IPS DF 6.9 (cell line): Measurements from ENCODE around the gene MYOM1.
"Not testable (repeated sequence)": the region's sequence is repeated elsewhere in the genome, so short reads cannot be mapped to it uniquely, and the experiment has no call there.

ENCODE experiments used
- DNase-seq: peaks from one replicate; pipeline ENCODE4 v3.0.0-alpha.2; 2013; ENCODE audit warnings: low read depth, low spot score
- H3K27ac ChIP-seq: one replicate; pipeline ENCODE4 v1.5.1; 2013; ENCODE audit warnings: low read length, control low read depth
- H3K27me3 ChIP-seq: 2 replicates; pipeline ENCODE4 v1.6.1; 2013; ENCODE audit warnings: mild to moderate bottlenecking, low read length; ENCODE audit not compliant: control insufficient read depth, insufficient read depth
- H3K36me3 ChIP-seq: 2 replicates; pipeline ENCODE4 v1.6.1; 2013; ENCODE audit warnings: low read length; ENCODE audit not compliant: control insufficient read depth, insufficient read depth
- H3K4me1 ChIP-seq: 2 replicates; pipeline ENCODE4 v1.6.1; 2013; ENCODE audit warnings: low read length; ENCODE audit not compliant: control insufficient read depth, insufficient read depth
- H3K4me3 ChIP-seq: 2 replicates; pipeline ENCODE4 v1.5.1; 2013; ENCODE audit warnings: mild to moderate bottlenecking, low read length
- H3K9me3 ChIP-seq: 2 replicates; pipeline ENCODE4 v1.6.1; 2013; ENCODE audit warnings: low read length, inconsistent platforms; ENCODE audit not compliant: control insufficient read depth, insufficient read depth
- WGBS: extraction: QIAGEN DNeasy Blood & Tissue Kit; methylation state at CpG from one replicate; pipeline ENCODE4 v1.1.7; 2013; ENCODE audit warnings: mixed read lengths, missing lambda C conversion rate; ENCODE audit not compliant: insufficient read length, insufficient coverage; 5-methylcytosine and 5-hydroxymethylcytosine counted together

The MYOM1 gene

DNA sequence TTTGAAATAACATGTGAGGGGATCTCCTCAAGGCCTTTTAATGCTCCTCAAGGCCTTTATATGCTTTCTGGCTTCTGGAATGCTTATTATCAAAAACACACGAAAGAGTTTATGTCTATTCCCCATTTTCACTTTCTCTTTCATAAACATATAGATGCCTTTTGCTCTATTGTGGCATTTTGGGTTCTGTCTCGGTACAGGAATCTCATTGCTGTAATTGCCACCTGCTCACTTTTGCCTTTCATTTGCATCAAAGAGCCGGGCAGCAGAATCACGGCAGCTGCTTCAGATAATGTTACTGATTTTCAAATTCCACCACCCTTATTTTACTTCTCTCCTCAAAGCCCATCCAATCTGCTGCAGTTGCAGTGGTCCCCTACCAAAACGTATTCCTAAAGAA, 152.0 kb downstream of the MYOM1 start:
- Histone ChIP-seq H3K27me3 (no peaks in the 10 kb centered on the region), H3K4me1 (no peaks in the 10 kb centered on the region), H3K9me3 (no peaks in the 10 kb centered on the region), H3K27ac (no peak overlapping the region), H3K36me3 (no peaks in the 10 kb centered on the region), H3K4me3 (no peak overlapping the region)
- DNase-seq: no peak
- no CpG with 5 or more reads among the region's 5 CpGs for WGBS

DNA sequence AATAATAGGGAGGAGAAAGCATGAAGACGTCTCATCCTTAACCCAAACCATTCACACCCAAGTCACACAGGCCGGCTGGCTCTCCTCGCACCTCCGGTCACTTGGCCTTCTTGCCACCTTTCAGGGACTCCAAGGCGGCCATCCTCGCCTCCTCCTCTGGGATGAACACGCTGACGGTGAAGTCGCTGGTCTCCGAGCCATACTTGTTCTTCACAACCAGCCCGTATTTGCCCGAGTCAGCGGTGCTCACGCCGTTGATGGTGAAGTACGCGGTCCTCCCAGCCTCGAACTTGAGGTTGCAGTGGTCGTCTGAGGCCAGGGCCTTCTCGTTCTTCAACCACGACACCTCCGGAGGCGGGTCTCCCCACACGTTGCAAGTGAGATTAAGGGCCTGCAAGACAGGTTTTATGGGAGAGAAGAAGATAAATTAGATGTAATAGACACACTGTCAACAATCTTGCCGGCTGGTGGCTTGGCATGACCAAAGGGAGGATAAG, 152.6 kb downstream of the MYOM1 start:
- Histone ChIP-seq H3K4me1 (no peaks in the 10 kb centered on the region), H3K4me3 (no peak overlapping the region), H3K27ac (no peak overlapping the region), H3K36me3 (no peaks in the 10 kb centered on the region), H3K9me3 (no peaks in the 10 kb centered on the region), H3K27me3 (no peaks in the 10 kb centered on the region)
- DNase-seq: no peak
- WGBS: no CpG with 5 or more reads among the region's 25 CpGs

DNA sequence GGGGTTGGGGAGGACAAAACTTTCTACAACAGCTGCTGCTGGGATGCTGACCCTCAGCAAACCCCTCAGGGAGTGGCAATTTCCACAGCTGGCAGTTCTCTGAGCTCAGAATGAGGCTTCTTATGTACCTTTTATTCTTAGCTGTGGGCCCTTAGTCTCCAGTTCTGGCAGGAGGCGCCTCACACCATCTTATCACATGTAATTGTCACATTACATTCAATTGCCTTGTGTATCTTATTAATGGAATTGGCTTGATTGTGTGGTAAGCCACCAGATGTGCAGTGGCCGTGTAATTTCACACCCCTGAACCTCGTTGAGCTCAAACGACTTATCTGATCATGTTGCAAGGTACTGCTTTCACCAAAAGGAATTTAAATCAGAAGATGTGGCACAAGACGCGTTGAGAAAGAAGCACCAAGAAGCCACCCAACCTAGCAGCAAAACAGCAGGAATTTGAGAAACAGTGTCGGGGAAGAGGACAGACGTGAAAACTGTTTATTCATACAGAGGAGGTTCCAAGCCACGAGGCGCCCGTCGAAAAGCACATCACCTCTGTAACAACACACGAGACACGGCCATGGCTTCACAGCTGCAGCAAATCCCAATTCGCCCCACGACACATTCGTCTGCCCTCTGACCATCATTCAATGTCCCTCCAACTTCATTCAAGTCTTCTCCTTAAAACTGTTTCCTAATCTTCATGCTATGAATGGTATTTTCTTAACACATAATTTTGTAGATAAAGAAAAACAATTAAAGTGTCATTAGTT, 153.2 kb downstream of the MYOM1 start:
- H3K27me3 ChIP-seq: no peaks in the 10 kb centered on the region
- H3K27ac ChIP-seq: no peak overlapping the region
- H3K36me3 ChIP-seq: no peaks in the 10 kb centered on the region
- DNase-seq: no peak
- no peak overlapping the region for H3K4me3 ChIP-seq
- H3K9me3 ChIP-seq: no peaks in the 10 kb centered on the region
- WGBS: no CpG with 5 or more reads among the region's 17 CpGs
- no peaks in the 10 kb centered on the region for H3K4me1 ChIP-seq

DNA sequence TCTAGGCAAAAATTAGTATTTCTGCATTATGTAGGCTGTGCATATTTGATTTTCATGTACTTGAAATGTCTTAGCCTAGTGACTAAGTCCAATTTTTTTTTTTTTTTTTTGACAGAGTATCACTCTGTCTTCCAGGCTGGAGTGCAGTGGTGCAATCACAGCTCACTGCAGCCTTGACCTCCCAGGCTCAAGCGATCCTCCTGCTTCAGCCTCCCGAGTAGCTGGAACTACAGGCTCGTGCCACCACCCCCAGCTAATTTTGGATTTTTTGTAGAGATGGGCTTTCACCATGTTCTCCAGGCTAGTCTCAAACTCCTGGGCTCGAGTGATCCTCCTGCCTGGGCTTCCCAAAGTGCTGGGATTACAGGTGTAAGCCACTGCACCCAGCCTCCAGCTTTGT, 156.0 kb downstream of the MYOM1 start:
- not testable (repeated sequence) for H3K9me3 ChIP-seq, H3K4me1 ChIP-seq, H3K27me3 ChIP-seq, DNase-seq, H3K4me3 ChIP-seq, H3K27ac ChIP-seq, H3K36me3 ChIP-seq
- no CpG with 5 or more reads among the region's 4 CpGs for WGBS

DNA sequence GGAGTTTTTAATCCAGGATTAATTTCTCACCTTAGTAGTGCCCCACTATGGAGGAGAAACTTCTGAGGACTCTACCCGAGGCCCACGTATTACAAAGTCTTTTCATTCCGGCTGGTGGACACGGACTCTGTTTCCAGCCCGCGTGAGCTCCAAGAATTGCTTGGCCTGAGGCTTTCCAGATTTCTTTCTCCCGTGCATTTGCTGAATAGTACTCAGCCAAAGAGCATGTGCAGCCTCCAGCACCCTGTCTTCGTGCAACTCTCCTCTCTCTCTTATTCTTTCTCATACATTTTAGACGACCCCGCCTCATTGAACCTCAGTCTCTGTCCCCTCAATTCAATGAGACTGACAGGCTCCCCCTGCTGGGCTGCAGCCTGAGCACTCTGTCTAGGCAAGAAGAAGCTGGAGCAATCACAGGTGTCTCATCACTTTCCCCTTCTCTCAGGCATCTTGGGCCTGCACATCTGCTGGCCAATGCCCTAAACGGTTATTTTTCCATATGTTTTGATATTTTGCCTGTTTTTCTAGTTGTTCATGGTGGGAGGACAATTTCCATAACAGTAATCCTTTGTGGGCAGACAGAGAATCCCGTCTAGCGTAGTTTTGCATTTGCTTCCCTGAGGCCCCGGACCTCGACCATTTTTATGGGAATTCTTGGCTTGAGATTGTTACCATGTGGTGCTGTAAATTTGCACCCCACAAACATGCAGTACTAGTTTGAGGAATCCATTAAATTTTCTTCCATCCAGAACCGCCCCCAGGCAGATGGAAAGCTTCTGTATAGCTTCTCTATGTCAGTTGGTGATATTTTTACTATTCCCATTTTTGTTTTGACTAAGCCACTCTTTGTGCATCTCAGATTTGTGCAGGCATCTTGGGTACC, 156.7 kb downstream of the MYOM1 start:
- 0 out of 2 replicates have a peak, but pooled peaks cover 2% of the 10 kb centered on the region for H3K27me3 ChIP-seq
- DNase-seq: peak; percentile 25
- no peaks in the 10 kb centered on the region for H3K36me3 ChIP-seq
- no CpG with 5 or more reads among the region's 16 CpGs for WGBS
- H3K27ac ChIP-seq: no peak overlapping the region
- H3K4me1 ChIP-seq: no peaks in the 10 kb centered on the region
- H3K9me3 ChIP-seq: no peaks in the 10 kb centered on the region
- H3K4me3 ChIP-seq: no peak overlapping the region

DNA sequence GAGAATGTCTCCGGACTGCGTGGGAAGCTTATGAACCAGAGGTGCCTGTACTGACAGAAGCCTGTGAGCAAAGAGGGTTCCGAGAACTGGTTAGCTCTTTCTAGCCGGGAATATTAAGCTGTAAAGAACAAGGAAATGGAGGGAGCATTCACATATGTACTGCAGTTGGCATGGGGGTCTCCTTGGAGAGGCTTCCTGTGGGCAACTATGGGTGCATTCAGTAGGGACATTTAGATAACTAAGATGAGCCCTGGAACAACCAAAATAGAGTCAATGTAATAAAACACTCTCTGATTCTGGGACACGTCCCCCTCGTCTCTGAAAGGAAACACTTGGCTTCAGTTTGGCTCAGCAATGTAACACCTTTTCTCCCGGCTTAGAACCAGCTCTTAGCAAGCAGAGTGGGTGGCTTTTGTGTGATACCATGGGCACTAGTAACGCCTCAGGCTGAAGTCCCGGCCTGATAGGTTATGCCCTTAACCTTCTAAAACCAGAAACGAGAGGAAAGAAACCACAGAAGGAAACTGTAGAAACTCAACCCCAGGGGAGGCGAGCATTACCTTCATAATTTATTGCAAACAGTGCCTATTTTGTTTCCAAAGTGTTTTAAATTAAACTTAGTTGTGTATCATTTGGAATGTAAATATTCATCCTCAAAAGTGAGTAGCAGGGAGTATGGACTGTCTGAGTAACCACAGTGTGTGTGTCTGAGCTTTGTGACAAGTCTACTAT, 158.0 kb downstream of the MYOM1 start:
- H3K36me3 ChIP-seq: no peaks in the 10 kb centered on the region
- no peaks in the 10 kb centered on the region for H3K4me1 ChIP-seq
- DNase-seq: no peak
- H3K9me3 ChIP-seq: no peaks in the 10 kb centered on the region
- H3K27me3 ChIP-seq: 0 out of 2 replicates have a peak, but pooled peaks cover 2% of the 10 kb centered on the region
- no peak overlapping the region for H3K27ac ChIP-seq
- no CpG with 5 or more reads among the region's 11 CpGs for WGBS
- H3K4me3 ChIP-seq: no peak overlapping the region

DNA sequence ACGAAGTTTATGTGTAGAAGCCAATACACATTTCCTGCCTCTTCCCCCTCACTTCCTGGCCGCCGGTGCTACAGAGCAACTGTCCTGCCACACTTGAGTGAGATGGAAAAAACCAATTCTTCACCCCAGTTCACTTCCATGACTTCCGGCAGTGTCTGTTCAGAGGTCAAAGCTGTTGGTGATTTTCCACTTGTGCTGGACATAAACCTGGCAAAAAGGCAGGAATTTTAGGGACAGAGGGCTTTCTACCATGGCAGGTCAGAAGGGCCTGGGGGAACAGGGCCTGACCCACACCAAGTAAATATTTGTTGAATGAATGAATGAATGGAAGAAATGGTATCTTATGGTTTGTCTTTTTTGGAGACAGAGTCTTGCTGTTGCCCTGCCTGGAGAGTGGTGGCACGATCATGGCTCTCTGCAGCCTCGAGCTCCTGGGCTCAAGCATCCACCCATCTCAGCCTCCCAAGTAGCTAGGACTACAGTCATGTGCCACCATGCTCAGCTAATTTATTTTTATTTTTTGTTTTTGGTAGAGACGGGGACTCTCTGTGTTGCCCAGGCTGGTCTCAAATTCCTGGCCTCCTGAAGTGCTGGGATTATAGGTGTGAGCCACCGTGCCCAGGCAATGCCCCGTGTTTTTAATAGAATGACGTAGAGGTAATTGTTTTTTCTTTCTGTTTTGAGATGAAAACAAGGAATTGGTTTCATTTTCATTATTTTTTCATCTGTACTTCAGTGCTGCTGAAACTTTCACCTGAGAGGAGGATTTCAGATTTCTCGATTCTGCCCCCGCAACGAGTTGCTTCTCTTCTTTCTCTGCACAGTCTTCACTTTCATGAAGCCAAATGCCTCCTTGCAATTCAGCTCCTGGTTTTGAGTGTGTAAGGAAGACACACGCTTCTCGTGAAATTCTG, 158.8 kb downstream of the MYOM1 start:
- H3K9me3 ChIP-seq: no peaks in the 10 kb centered on the region
- H3K4me3 ChIP-seq: no peak overlapping the region
- no peak overlapping the region for H3K27ac ChIP-seq
- DNase-seq: no peak
- H3K27me3 ChIP-seq: 0 out of 2 replicates have a peak, but pooled peaks cover 2% of the 10 kb centered on the region
- H3K4me1 ChIP-seq: no peaks in the 10 kb centered on the region
- no CpG with 5 or more reads among the region's 15 CpGs for WGBS
- no peaks in the 10 kb centered on the region for H3K36me3 ChIP-seq

DNA sequence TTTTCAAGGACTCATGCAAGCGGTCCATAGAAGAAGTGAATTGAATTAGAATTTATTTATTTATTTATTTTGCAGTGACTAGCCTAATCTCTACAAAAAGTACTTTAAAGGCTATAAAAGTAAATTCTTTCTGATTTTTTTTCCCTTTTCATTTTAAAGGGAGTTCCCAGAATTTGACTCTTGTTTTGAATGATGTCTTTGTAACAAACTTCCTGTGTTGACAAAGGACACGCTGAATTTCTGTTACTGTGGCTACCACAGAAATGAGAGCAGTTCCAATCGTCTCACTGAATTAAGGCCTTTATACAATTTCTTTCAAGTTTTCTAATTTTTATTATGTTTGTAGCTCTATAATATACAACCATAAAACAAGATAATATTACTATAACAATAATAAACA, 160.5 kb downstream of the MYOM1 start:
- Histone ChIP-seq H3K27ac (no peak overlapping the region), H3K9me3 (no peaks in the 10 kb centered on the region), H3K4me1 (no peaks in the 10 kb centered on the region), H3K27me3 (0 out of 2 replicates have a peak, but pooled peaks cover 2% of the 10 kb centered on the region), H3K36me3 (no peaks in the 10 kb centered on the region), H3K4me3 (no peak overlapping the region)
- no CpG with 5 or more reads among the region's 3 CpGs for WGBS
- DNase-seq: no peak

DNA sequence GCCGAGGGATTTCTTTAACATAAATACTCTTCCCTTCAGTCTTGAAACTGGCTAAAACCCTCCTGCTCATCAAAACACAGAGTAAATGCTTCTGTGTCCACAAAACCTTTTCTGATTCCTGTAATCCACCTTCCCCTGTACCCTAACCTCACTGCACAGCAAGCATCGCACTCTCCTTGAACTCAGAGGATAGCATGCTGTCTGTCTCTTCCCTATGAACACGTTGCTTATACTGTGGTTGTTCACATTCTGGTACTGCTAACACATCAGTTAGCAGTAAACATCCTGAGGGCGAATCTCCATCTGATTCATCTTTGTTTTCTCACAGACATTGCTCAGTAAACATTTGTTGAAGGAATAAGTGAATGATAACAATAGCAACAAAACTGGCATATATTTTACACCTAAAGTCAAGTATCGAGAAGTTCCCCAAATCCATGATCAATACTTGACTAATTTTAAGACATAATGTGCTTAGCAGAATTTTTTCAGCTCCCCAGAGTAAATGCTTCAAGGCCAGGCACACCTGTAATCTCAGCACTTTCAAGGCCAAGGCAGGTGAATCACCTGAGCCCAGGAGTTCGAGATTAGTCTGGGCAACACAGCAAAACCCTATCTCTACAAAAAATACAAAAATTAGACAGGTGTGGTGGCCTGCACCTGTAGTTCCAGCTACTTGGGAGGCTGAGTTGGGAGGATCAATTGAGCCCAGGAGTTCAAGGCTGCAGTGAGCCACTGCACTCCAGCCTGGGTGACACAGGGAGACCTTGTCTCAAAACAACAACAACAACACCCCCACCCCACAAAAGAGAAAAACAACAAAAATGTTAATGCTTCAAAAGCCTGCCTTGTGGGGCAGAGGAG, 161.2 kb downstream of the MYOM1 start:
- no peaks in the 10 kb centered on the region for H3K9me3 ChIP-seq
- no peaks in the 10 kb centered on the region for H3K36me3 ChIP-seq
- no peak overlapping the region for H3K4me3 ChIP-seq
- WGBS: no CpG with 5 or more reads among the region's 6 CpGs
- no peaks in the 10 kb centered on the region for H3K4me1 ChIP-seq
- no peak for DNase-seq
- H3K27me3 ChIP-seq: 0 out of 2 replicates have a peak, but pooled peaks cover 2% of the 10 kb centered on the region
- no peak overlapping the region for H3K27ac ChIP-seq
